Mesendoderm (in vitro differentiated cells): ENCODE data around the gene NPW.
A peak's percentile ranks its signal among the peaks of the same experiment; 100 is the strongest.

ENCODE experiments used
- DNase-seq: peaks from one replicate; pipeline ENCODE4 v3.0.0; 2013
- H2AK5ac ChIP-seq: 2 replicates; pipeline ENCODE4 v1.6.1; 2013; ENCODE audit warnings: low read length, inconsistent platforms
- H2BK120ac ChIP-seq: 2 replicates; pipeline ENCODE4 v1.6.1; 2013; ENCODE audit warnings: low read depth, mild to moderate bottlenecking, low read length, moderate library complexity, mixed read lengths
- H2BK15ac ChIP-seq: replicated peaks from 2 replicates; pipeline ENCODE4 v1.6.1; 2013; ENCODE audit warnings: low read depth, mild to moderate bottlenecking, moderate library complexity
- H2BK5ac ChIP-seq: 2 replicates; pipeline ENCODE4 v1.6.1; 2013; ENCODE audit warnings: low read length, inconsistent platforms
- H3K18ac ChIP-seq: 2 replicates; pipeline ENCODE4 v1.6.1; 2013; ENCODE audit warnings: mild to moderate bottlenecking, low read length, mixed read lengths
- H3K23ac ChIP-seq: one replicate; pipeline ENCODE4 v1.6.1; 2013; ENCODE audit warnings: low read length
- H3K27ac ChIP-seq: 2 replicates; pipeline ENCODE4 v1.5.1; 2013; ENCODE audit warnings: low read depth, mild to moderate bottlenecking, inconsistent platforms, low read length, moderate library complexity
- H3K27me3 ChIP-seq: 2 replicates; pipeline ENCODE4 v1.6.1; 2013; ENCODE audit warnings: low read length, control low read depth, mild to moderate bottlenecking, inconsistent platforms; ENCODE audit not compliant: insufficient read depth, poor library complexity
- H3K36me3 ChIP-seq: 2 replicates; pipeline ENCODE4 v1.6.1; 2013; ENCODE audit warnings: low read length, inconsistent platforms; ENCODE audit not compliant: control insufficient read depth, insufficient read depth
- H3K4ac ChIP-seq: one replicate; pipeline ENCODE4 v1.6.1; 2013; ENCODE audit warnings: low read depth, mild to moderate bottlenecking, low read length, moderate library complexity
- H3K4me1 ChIP-seq: 2 replicates; pipeline ENCODE4 v1.6.1; 2013; ENCODE audit warnings: low read depth, low read length, inconsistent platforms; ENCODE audit not compliant: control insufficient read depth
- H3K4me2 ChIP-seq: 2 replicates; pipeline ENCODE4 v1.6.1; 2013; ENCODE audit warnings: low read length
- H3K4me3 ChIP-seq: 2 replicates; pipeline ENCODE4 v1.5.1; 2013; ENCODE audit warnings: mild to moderate bottlenecking, low read length
- H3K56ac ChIP-seq: one replicate; pipeline ENCODE4 v1.6.1; 2013; ENCODE audit warnings: low read length
- H3K79me1 ChIP-seq: 2 replicates; pipeline ENCODE4 v1.6.1; 2013; ENCODE audit warnings: low read length, inconsistent platforms
- H3K79me2 ChIP-seq: 2 replicates; pipeline ENCODE4 v1.6.1; 2013; ENCODE audit warnings: mild to moderate bottlenecking, low read length; ENCODE audit not compliant: control insufficient read depth, insufficient read depth
- H3K9ac ChIP-seq: 2 replicates; pipeline ENCODE4 v1.6.1; 2013; ENCODE audit warnings: low read length, inconsistent platforms
- H4K5ac ChIP-seq: one replicate; pipeline ENCODE4 v1.6.1; 2013; ENCODE audit warnings: low read length
- H4K8ac ChIP-seq: one replicate; pipeline ENCODE4 v1.6.1; 2013; ENCODE audit warnings: low read depth, mild to moderate bottlenecking, control low read depth, low read length, moderate library complexity
- WGBS: extraction: QIAGEN DNeasy Blood & Tissue Kit; methylation state at CpG from one replicate; pipeline ENCODE4 v1.1.7; 2013; ENCODE audit warnings: low lambda C conversion rate, missing lambda C conversion rate; ENCODE audit not compliant: insufficient coverage; ENCODE audit errors: extremely low coverage; 5-methylcytosine and 5-hydroxymethylcytosine counted together

NPW gene

GRCh38 chr16:2029350-2029749 lies 9.8 kb downstream of the NPW start:
- H3K4me3 ChIP-seq = no peak overlapping the region
- no peak overlapping the region for H3K4me2 ChIP-seq
- H2BK5ac ChIP-seq = no peak overlapping the region
- no peak overlapping the region for H2BK120ac ChIP-seq
- H3K9ac ChIP-seq = no peak overlapping the region
- no peak overlapping the region for H3K56ac ChIP-seq
- WGBS = no CpG with 5 or more reads among the region's 22 CpGs
- H4K8ac ChIP-seq = no peak overlapping the region
- H3K4me1 ChIP-seq = no peaks in the 10 kb centered on the region
- H3K27me3 ChIP-seq = no peaks in the 10 kb centered on the region
- no peak overlapping the region for H2AK5ac ChIP-seq
- no peak overlapping the region for H3K27ac ChIP-seq
- H4K5ac ChIP-seq = no peak overlapping the region
- H3K79me1 ChIP-seq = no peaks in the 10 kb centered on the region
- H3K18ac ChIP-seq = no peak overlapping the region
- DNase-seq = no peak
- no peaks in the 10 kb centered on the region for H3K79me2 ChIP-seq
- no peaks in the 10 kb centered on the region for H3K36me3 ChIP-seq
- no peak overlapping the region for H2BK15ac ChIP-seq
- H3K4ac ChIP-seq = no peak overlapping the region
- no peak overlapping the region for H3K23ac ChIP-seq

GRCh38 chr16:2030036-2030435 lies 10.5 kb downstream of the NPW start:
- H3K79me2 ChIP-seq = no peaks in the 10 kb centered on the region
- H3K4ac ChIP-seq = no peak overlapping the region
- no peak for DNase-seq
- WGBS = no CpG with 5 or more reads among the region's 11 CpGs
- no peaks in the 10 kb centered on the region for H3K4me1 ChIP-seq
- H4K5ac ChIP-seq = no peak overlapping the region
- no peaks in the 10 kb centered on the region for H3K27me3 ChIP-seq
- no peak overlapping the region for H3K56ac ChIP-seq
- H3K9ac ChIP-seq = no peak overlapping the region
- H2AK5ac ChIP-seq = no peak overlapping the region
- H2BK5ac ChIP-seq = no peak overlapping the region
- H4K8ac ChIP-seq = no peak overlapping the region
- H3K79me1 ChIP-seq = no peaks in the 10 kb centered on the region
- no peak overlapping the region for H3K23ac ChIP-seq
- H3K27ac ChIP-seq = no peak overlapping the region
- no peaks in the 10 kb centered on the region for H3K36me3 ChIP-seq
- no peak overlapping the region for H3K18ac ChIP-seq
- no peak overlapping the region for H3K4me3 ChIP-seq
- H2BK15ac ChIP-seq = no peak overlapping the region
- H3K4me2 ChIP-seq = no peak overlapping the region
- no peak overlapping the region for H2BK120ac ChIP-seq

GRCh38 chr16:2031081-2031577 lies 11.5 kb downstream of the NPW start:
- H3K4ac ChIP-seq = no peak overlapping the region
- H3K4me1 ChIP-seq = no peaks in the 10 kb centered on the region
- H4K5ac ChIP-seq = no peak overlapping the region
- no peak overlapping the region for H2BK5ac ChIP-seq
- H3K4me3 ChIP-seq = no peak overlapping the region
- H2BK15ac ChIP-seq = no peak overlapping the region
- H3K23ac ChIP-seq = no peak overlapping the region
- H3K79me1 ChIP-seq = no peaks in the 10 kb centered on the region
- no peak overlapping the region for H3K56ac ChIP-seq
- no peak overlapping the region for H3K9ac ChIP-seq
- no CpG with 5 or more reads among the region's 11 CpGs for WGBS
- no peak overlapping the region for H3K18ac ChIP-seq
- H4K8ac ChIP-seq = no peak overlapping the region
- no peak overlapping the region for H3K4me2 ChIP-seq
- no peaks in the 10 kb centered on the region for H3K36me3 ChIP-seq
- no peaks in the 10 kb centered on the region for H3K27me3 ChIP-seq
- no peak overlapping the region for H2BK120ac ChIP-seq
- no peak overlapping the region for H2AK5ac ChIP-seq
- DNase-seq = no peak
- H3K79me2 ChIP-seq = no peaks in the 10 kb centered on the region
- no peak overlapping the region for H3K27ac ChIP-seq

GRCh38 chr16:2032285-2033056 lies 12.9 kb downstream of the NPW start:
- H3K4me2 ChIP-seq = no peak overlapping the region
- DNase-seq = no peak
- no peaks in the 10 kb centered on the region for H3K79me2 ChIP-seq
- no peak overlapping the region for H3K18ac ChIP-seq
- H3K23ac ChIP-seq = no peak overlapping the region
- H2BK120ac ChIP-seq = no peak overlapping the region
- H3K4me1 ChIP-seq = no peaks in the 10 kb centered on the region
- H3K9ac ChIP-seq = no peak overlapping the region
- no peak overlapping the region for H2BK15ac ChIP-seq
- no peaks in the 10 kb centered on the region for H3K27me3 ChIP-seq
- no peak overlapping the region for H4K5ac ChIP-seq
- H3K36me3 ChIP-seq = no peaks in the 10 kb centered on the region
- no peak overlapping the region for H2AK5ac ChIP-seq
- H4K8ac ChIP-seq = no peak overlapping the region
- WGBS = no CpG with 5 or more reads among the region's 15 CpGs
- no peak overlapping the region for H3K4me3 ChIP-seq
- H3K4ac ChIP-seq = no peak overlapping the region
- no peaks in the 10 kb centered on the region for H3K79me1 ChIP-seq
- H3K56ac ChIP-seq = peak overlapping the region; percentile 17
- no peak overlapping the region for H3K27ac ChIP-seq
- H2BK5ac ChIP-seq = no peak overlapping the region

- Histone ChIP-seq H3K79me2 (no peaks in the 10 kb centered on the region), H3K18ac (no peak overlapping the region), H2BK5ac (no peak overlapping the region), H3K4me3 (no peak overlapping the region), H3K4me2 (no peak overlapping the region), H2BK120ac (no peak overlapping the region), H3K4ac (no peak overlapping the region), H2BK15ac (no peak overlapping the region), H3K23ac (no peak overlapping the region), H3K27ac (no peak overlapping the region), H2AK5ac (no peak overlapping the region), H3K9ac (no peak overlapping the region), H4K8ac (no peak overlapping the region), H3K36me3 (no peaks in the 10 kb centered on the region), H3K56ac (no peak overlapping the region), H3K4me1 (no peaks in the 10 kb centered on the region), H3K79me1 (no peaks in the 10 kb centered on the region), H4K5ac (no peak overlapping the region), H3K27me3 (no peaks in the 10 kb centered on the region)
- no CpG with 5 or more reads among the region's 37 CpGs for WGBS
- DNase-seq = peak; percentile 45
Measured at GRCh38 chr16:2033057-2033908, 13.7 kb downstream of the NPW start.
